GM12865 (cell line): ENCODE measurements around the gene OLFM3.

Source experiments
- DNase-seq: peaks from one replicate; pipeline ENCODE4 v3.0.0; 2010; ENCODE audit warnings: low read depth
- H3K4me3 ChIP-seq: 2 replicates; pipeline ENCODE4 v1.5.1; 2011; ENCODE audit warnings: mild to moderate bottlenecking, low read depth, low read length, control low read depth
- TF ChIP-seq, protein P1 (sequence below): IDR thresholded peaks from 2 replicates; pipeline ENCODE4 v1.5.1; 2011; ENCODE audit warnings: low read length, control low read depth, low read depth, inconsistent platforms; ENCODE audit not compliant: insufficient read depth; ENCODE audit errors: missing control alignments

Gene OLFM3

GRCh38 chr1:101995984-101996745, 561 bp downstream of the OLFM3 start:
- DNase-seq = no peak
- H3K4me3 ChIP-seq = no peak overlapping the region
- TF ChIP-seq, protein P1, sequence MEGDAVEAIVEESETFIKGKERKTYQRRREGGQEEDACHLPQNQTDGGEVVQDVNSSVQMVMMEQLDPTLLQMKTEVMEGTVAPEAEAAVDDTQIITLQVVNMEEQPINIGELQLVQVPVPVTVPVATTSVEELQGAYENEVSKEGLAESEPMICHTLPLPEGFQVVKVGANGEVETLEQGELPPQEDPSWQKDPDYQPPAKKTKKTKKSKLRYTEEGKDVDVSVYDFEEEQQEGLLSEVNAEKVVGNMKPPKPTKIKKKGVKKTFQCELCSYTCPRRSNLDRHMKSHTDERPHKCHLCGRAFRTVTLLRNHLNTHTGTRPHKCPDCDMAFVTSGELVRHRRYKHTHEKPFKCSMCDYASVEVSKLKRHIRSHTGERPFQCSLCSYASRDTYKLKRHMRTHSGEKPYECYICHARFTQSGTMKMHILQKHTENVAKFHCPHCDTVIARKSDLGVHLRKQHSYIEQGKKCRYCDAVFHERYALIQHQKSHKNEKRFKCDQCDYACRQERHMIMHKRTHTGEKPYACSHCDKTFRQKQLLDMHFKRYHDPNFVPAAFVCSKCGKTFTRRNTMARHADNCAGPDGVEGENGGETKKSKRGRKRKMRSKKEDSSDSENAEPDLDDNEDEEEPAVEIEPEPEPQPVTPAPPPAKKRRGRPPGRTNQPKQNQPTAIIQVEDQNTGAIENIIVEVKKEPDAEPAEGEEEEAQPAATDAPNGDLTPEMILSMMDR = no peak

DNA sequence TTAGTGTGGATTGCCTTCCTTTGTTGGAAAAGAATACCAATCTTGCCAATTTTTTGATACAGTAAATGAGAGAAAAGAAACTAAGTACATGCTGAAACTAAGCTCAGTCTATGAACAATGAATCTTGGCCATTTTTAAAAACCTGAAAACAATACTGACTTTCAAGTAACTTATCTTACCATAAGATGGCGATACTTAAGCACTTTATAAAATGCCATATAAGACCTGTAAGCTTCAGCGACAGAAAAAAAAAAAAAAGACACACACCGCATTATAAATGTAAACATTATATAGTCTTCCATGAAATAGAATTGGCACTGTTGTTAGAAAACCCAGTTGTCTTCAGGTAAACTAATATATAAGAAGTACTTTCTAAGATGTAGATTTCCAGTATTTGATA, 3.0 kb downstream of the OLFM3 start:
- DNase-seq = no peak
- H3K4me3 ChIP-seq = no peak overlapping the region
- TF ChIP-seq, protein P1 = no peak

DNA sequence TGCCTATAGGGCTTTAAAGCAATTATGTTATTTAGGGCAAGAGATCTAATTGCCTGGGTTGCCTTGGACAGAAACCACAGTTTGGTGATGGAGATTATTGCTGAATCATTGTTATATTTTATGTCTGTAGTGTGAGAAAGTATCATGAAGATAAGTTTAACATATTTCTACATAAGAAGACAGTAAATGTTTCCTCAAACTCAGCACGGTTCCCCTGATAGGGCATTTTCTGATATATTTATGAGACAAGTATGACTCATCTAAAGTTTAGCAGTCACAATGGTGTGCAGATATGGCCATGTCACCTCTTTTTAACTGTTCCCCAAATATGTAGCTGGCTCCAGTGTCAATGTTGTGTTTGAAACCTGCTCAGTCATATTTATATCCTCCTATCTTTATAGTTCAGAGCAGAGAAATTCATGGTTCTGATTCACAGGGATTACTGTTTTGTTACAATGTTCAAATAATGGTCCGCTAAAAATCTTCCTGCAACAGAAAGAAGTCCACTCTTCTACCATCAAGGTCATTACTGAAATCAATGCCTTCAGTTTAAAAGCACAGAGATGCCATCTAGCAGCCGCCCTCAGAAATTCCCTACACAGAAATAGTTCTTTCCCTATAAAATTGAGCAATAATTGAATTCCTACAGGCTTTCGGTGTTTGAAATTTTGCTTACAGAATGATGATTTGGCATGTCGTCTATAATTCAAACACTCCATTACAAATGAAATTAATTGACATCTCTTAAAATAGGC, 3.7 kb downstream of the OLFM3 start:
- H3K4me3 ChIP-seq = no peak overlapping the region
- no peak for DNase-seq
- TF ChIP-seq, protein P1 = no peak

GRCh38 chr1:101980974-101981373, 15.8 kb downstream of the OLFM3 start:
- TF ChIP-seq, protein P1 = no peak
- H3K4me3 ChIP-seq = no peak overlapping the region
- DNase-seq = no peak

GRCh38 chr1:101977266-101977665, 19.5 kb downstream of the OLFM3 start:
- DNase-seq = no peak
- TF ChIP-seq, protein P1 = no peak
- H3K4me3 ChIP-seq = no peak overlapping the region

DNA sequence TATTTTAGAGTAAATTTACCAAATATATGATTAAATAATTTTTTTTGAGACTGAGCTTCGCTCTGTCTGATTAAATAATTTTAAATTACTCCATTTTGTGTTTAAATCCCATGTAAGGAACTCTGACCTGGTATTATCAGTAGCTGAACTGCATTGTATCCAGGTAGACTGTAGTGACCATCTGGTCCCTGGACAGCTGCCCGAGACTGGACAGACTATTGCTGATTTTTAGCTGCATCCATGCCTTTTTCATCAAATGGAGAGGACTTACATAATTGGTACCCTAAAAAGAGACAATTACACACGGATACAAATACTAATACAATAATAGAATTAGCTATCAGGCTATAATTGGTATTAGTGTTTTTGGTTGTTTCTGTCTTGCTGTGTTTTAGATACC, 20.6 kb downstream of the OLFM3 start:
- DNase-seq = no peak
- TF ChIP-seq, protein P1 = no peak
- H3K4me3 ChIP-seq = no peak overlapping the region
